ENCODE results near the gene POLR1E.
"Not testable (repeated sequence)": the region's sequence is repeated elsewhere in the genome, so short reads cannot be mapped to it uniquely, and the experiment has no call there.

The POLR1E gene

GRCh38 chr9:37504605-37505004, 18.9 kb downstream of the POLR1E start:
- DNase-seq = no peak

DNA sequence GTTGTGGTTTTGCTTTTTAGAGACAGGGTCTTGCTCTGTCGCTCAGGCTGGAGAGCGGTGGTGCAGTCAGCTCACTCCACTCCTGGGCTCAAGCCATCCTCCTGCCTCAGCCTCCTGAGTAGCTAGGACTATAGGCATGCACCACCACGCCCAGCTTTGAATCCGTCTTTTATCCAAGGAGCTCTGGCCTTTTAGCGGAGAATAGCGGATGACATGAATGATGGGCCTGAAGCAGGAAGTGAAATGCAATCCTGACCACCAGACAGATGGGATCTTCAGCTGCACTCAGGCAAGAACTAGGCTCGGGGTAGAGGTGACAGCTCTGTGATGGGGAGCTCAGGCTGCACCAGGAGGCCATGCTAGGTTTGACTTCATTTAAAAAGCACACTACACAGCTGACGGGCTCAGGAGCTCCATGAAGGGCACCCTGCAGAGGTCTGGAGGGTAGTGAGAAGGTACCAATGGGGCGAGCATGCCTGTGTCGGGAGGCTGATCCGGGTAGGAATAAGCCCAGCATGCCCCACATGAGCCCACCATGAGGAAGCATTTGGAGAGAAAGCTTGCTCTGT, 21.9 kb downstream of the POLR1E start:
- DNase-seq = no peak

DNA sequence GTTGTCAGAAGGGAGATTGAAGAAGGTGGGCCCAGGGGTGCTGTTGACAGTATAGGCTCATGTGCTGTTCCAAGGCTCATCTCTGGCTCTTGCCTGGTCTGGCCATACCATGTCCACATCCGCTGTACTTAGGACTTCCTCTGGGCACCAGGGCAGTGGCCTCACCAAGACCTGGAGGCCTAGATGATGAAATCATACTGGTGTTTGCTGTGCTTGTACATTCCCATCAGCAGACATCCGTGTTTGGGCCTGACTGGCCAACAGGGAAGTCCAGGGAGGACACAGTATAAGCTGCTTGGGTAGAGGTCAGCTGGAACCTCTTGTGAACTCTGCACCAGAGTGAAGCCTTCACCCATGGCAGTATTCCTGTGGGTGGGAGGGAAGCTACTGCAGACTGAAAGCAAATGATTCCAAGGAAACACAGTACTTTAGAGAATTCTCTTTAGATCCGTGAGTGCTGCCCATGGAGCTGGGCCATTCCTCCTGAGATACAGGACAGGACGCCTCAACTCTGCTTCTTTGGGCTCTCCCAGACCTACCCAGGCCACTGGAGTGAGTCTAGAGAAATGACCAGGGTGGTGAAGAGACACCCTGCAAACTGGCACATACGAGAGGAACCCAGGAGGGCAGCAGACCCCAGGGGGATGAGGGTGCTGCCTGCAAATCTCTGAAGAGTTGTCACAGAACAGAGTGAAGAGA, 22.5 kb downstream of the POLR1E start:
- no peak for DNase-seq

DNA sequence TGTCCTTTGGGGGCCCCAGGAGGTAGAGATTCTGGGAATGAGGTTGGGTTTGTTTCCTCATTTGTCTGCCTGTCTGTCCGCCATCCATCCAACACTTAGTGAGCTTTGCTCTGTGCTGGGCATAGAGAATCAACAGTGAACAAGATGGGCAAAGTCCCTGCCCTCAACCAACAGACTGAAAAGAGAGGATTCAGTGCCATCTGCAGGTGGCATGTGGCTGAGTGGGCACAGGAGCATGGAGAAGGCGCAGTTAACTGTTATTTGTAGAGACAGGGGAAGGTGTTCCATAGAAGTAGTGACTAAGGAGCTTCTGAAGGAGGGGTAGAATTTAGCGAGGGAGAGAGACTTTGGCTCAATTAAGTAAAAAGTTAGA, 23.1 kb downstream of the POLR1E start:
- DNase-seq = no peak

GRCh38 chr9:37509536-37509935, 23.8 kb downstream of the POLR1E start:
- DNase-seq = no peak

- DNase-seq = not testable (repeated sequence)
Measured at GRCh38 chr9:37510053-37510452, 24.3 kb downstream of the POLR1E start.

GRCh38 chr9:37511016-37512010, 25.6 kb downstream of the POLR1E start:
- DNase-seq = no peak

DNA sequence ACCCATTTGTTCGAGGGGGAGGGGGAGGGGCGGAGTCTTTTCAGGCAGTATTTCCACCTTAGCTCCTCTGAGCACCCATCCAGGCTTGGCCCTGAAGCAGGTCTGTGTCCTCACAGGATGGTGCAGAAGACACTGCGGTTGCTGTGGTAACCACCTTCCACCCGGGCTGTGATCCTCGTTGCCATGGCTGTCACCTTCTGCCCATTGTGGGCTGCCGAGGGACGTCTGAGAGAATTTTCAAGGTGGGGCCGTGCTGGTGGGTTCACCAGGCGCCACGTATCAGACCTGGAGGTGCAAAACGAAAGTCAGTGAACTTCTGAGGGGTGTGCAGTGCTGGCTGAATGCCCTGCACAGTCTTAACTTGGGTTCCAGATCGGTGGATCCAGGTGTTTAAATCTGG, 26.7 kb downstream of the POLR1E start:
- no peak for DNase-seq

DNA sequence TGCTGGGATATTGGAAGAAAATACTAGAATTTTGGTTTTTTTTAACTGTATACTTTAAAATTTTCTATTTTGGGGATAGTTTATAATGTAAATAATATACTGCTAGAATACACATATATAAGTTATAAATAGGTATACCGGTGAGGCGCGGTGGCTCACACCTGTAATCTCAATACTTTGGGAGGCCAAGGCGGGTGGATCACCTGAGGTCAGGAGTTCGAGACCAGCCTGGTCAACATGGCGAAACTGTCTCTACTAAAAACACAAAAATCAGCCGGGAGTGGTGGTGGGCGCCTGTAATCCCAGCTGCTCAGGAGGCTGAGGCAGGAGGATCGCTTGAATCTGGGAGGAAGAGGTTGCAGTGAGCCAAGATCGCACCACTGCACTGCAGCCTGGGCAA, 28.7 kb downstream of the POLR1E start:
- not testable (repeated sequence) for DNase-seq

DNA sequence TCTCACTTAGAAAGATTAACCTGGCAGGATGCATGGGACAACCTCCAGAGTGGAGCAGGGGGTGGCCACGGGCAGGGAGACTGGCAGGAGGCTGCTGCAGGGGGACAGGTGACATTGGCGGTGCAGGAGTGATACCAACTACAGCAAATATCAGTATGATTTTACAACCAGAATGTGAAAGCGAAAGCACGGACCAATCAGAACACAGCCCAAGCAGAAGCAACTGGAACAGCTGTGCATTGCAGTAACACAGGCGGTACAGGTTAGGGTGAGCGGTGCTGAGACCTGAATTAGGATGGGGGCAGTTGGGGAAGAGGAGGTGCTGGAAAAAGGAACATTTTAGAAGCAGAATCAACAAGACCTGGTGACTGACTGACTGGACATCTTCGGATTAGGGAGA, 29.3 kb downstream of the POLR1E start:
- DNase-seq = no peak

GRCh38 chr9:37515620-37516258, 30.0 kb downstream of the POLR1E start:
- DNase-seq = no peak

DNA sequence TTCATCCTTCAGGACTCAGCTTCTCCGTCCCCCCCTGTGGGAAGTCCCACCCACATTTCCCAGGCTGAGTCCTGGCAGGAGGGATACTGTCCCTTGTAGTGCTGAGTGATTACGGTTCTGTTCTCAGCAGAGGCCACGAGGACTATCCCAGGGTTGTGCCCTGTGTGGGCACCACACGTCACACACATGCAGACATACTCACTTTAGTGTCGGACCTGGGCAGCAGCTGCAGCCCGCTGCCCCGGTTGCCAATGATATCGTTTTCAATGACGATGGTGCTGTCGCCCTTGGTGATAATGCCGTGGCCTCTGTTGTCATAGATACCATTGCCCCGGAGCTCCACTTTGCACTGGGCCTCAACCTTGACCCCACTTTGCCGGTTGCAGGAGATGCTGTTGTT, 32.2 kb downstream of the POLR1E start:
- DNase-seq = no peak

GRCh38 chr9:37520641-37521040, 34.9 kb downstream of the POLR1E start:
- DNase-seq = no peak

DNA sequence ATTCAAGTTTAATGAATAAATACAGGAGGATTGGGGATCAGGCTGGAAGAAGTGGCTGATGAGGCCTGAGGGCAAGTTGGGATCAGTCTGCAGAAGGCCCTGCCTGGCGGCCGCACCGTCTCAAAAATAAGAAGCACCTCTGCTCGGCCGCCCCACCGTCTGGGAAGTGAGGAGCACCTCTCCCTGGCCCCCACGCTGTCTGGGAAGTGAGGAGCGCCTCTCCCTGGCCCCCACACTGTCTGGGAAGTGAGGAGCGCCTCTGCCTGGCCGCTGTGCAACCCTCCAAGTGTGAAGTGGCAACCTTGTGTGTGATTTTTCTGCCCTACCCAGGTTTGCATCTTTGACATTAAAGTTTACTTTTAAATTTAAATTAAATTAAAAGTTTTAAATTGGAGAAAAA, 35.4 kb downstream of the POLR1E start:
- DNase-seq = no peak

GRCh38 chr9:37522971-37523370, 37.2 kb downstream of the POLR1E start:
- no peak for DNase-seq

DNA sequence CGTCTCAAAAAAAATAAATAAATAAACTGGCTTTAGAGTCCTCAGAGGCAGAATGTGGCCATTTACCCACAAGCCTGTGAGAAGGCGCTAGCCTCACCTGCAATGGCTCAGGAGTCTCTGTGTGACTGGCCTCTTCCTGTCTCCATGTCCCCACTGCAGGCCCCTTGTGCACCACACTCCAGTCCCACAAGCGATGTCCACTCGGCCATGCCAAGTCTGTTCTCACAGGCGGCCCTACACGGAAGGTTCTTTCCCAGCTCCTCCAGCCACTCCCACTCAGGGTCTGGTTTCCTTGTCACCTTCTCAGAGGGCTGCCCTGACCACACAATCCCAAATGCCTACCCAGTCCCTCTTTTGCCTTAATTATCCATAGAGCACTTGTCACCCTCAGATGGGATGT, 38.2 kb downstream of the POLR1E start:
- DNase-seq = no peak

- DNase-seq = no peak
Measured at GRCh38 chr9:37528652-37529471, 43.1 kb downstream of the POLR1E start.

- DNase-seq = no peak
Measured at GRCh38 chr9:37531699-37532098, 46.0 kb downstream of the POLR1E start.

GRCh38 chr9:37534412-37534811, 48.7 kb downstream of the POLR1E start:
- DNase-seq = no peak

DNA sequence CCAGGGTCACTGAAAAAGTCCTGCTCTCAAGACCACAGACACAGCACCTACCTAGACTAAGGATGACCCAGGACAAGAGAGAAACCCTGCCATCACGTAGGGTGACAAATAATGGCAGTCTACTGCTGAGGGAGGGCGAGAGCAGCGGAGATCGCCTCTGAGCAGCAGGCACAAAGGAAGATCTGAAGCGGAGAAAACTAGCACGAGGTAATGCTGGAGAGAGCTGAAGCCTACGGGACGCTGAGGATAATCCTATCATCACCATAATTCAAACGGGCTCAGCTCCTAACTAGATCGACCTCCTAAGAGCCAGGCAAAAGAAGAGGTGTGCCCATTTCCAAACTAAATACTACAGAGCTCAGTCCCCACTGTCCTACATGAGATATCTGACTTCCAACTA, 49.2 kb downstream of the POLR1E start:
- no peak for DNase-seq

GRCh38 chr9:37538099-37538498, 52.4 kb downstream of the POLR1E start:
- no peak for DNase-seq

- DNase-seq = no peak
Measured at GRCh38 chr9:37539634-37540033, 53.9 kb downstream of the POLR1E start.
